ENCODE measurements around the gene PHLDB1. TPM values are rescaled to one million over a fixed set of nuclear protein-coding genes. Genes with fewer than 3 reads are reported as not detected.

PHLDB1 gene
- total RNA-seq, 1 experiment from 2014 or later = 55.3 TPM

DNA sequence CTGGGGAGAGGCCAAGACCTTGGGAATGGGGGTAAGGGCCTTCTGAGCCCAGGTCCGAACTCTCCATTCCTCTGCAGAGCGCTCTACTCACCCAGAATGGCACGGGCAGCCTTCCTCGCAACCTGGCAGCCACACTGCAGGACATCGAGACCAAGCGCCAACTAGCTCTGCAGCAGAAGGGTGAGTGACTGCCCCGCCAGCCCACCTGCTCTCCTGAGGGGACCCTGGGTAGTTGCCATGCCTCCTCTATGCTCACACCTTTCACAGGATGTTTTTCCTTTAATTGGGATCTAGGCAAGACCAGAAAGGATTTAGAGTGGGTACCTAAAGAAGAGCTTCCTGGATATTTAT lies 36.6 kb downstream of the PHLDB1 start:
- H3K36me3 ChIP-seq = peaks cover 53% of the 10 kb centered on the region
- no peak for DNase-seq
- H3K4me3 ChIP-seq = no peak overlapping the region
- H3K27me3 ChIP-seq = no peaks in the 10 kb centered on the region
- H3K9me3 ChIP-seq = no peaks in the 10 kb centered on the region

GRCh38 chr11:118644496-118644895 lies 37.1 kb downstream of the PHLDB1 start:
- H3K36me3 ChIP-seq = peaks cover 55% of the 10 kb centered on the region
- H3K4me3 ChIP-seq = no peak overlapping the region
- H3K9me3 ChIP-seq = no peaks in the 10 kb centered on the region
- no peaks in the 10 kb centered on the region for H3K27me3 ChIP-seq
- DNase-seq = no peak

GRCh38 chr11:118645066-118645715 lies 37.8 kb downstream of the PHLDB1 start:
- Histone ChIP-seq H3K27me3 (no peaks in the 10 kb centered on the region), H3K36me3 (peaks cover 59% of the 10 kb centered on the region), H3K9me3 (no peaks in the 10 kb centered on the region), H3K4me3 (no peak overlapping the region)
- DNase-seq = no peak

DNA sequence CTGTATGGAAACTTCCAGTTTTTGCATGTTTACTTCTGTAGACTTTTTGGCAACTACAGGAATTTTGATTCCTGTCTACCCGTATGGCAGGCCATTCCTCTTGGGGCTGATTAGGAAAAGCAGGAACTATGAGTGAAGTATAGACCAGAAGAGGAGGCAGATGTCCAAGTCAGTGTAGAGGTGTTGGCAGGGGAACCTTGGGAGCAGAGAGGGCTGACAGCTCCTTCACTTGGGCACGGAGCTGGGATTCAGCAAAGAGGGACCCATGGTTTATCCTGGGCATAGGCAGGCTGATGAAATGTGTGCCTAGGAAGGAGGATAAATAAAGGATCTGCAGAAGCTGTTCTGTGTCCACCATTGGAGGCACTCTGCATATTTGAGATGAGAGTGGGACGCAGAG lies 39.0 kb downstream of the PHLDB1 start:
- DNase-seq = no peak
- no peaks in the 10 kb centered on the region for H3K9me3 ChIP-seq
- peaks cover 62% of the 10 kb centered on the region for H3K36me3 ChIP-seq
- H3K27me3 ChIP-seq = no peaks in the 10 kb centered on the region
- H3K4me3 ChIP-seq = no peak overlapping the region

GRCh38 chr11:118648291-118648690 lies 40.9 kb downstream of the PHLDB1 start:
- no peaks in the 10 kb centered on the region for H3K9me3 ChIP-seq
- no peak overlapping the region for H3K4me3 ChIP-seq
- H3K36me3 ChIP-seq = peaks cover 60% of the 10 kb centered on the region
- no peaks in the 10 kb centered on the region for H3K27me3 ChIP-seq
- no peak for DNase-seq

DNA sequence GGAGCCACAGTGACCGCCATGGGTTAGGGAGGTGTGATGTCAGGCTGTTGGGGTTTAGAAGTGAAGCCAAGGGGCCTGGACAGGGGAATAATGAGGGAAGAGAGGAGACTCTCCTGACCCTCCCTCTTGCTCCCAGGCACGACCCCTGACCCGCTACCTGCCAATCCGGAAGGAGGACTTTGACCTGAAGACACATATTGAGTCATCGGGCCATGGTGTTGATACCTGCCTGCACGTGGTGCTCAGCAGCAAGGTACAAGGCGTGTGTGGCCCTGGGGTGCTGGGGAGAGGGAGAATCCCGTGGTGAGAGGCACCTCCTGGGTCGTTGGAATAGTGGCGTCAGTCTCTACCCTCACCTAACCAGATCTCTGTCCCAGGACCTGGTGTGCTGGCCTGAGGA lies 42.5 kb downstream of the PHLDB1 start:
- no peak for DNase-seq
- H3K36me3 ChIP-seq = peaks cover 63% of the 10 kb centered on the region
- H3K27me3 ChIP-seq = no peaks in the 10 kb centered on the region
- H3K4me3 ChIP-seq = no peak overlapping the region
- no peaks in the 10 kb centered on the region for H3K9me3 ChIP-seq

- no peak overlapping the region for H3K4me3 ChIP-seq
- no peaks in the 10 kb centered on the region for H3K9me3 ChIP-seq
- DNase-seq = no peak
- H3K36me3 ChIP-seq = peaks cover 67% of the 10 kb centered on the region
- no peaks in the 10 kb centered on the region for H3K27me3 ChIP-seq
These were observed 43.0 kb downstream of the PHLDB1 start for GRCh38 chr11:118650366-118650765.

DNA sequence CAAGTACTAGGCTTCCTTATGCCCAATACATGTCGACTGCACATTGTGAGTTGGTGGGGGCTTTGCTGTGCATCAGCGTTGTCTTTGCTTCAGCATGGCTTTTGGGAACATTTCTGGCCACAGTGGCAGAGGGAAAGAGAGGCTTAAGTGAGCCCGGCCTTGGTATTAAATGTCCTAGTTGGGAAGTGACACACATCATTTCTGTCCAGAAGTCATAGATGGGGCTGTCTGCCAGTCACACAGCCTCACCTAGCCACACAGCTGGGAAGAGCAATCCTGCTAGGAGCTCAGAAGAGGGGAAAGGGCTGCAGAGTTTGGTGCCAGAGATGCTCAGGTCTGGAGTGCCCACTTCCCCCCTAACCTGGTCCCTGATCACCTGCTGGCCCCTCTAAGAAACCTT lies 44.4 kb downstream of the PHLDB1 start:
- Histone ChIP-seq H3K27me3 (no peaks in the 10 kb centered on the region), H3K4me3 (no peak overlapping the region), H3K36me3 (peaks cover 68% of the 10 kb centered on the region), H3K9me3 (no peaks in the 10 kb centered on the region)
- DNase-seq = no peak

DNA sequence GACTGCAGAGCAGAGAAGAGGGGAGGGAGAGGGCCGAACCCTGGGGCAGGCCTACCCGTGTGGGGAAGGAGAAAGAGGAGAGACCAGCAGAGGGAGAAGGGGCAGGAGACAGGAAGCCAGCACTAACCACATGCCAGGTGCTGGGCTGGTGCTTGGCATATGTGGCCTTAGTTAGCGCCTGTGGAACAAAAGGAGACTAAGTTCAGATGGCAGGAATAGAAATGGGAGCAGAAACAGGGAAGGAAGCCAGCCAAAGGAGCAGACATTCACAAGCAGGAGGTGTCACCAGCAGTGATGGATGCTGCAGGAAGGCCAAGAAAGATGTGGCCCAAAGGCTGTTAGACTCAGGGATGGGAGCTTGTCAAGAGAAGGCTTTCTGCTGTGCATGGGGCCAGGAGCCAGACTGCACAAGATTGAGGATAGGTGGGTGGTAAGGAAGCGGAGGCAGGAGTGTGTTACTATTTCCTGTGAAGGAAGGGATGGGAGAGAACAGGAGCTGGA lies 45.3 kb downstream of the PHLDB1 start:
- Histone ChIP-seq H3K9me3 (no peaks in the 10 kb centered on the region), H3K36me3 (peaks cover 59% of the 10 kb centered on the region), H3K4me3 (no peak overlapping the region), H3K27me3 (no peaks in the 10 kb centered on the region)
- no peak for DNase-seq

- Histone ChIP-seq H3K9me3 (no peaks in the 10 kb centered on the region), H3K27me3 (no peaks in the 10 kb centered on the region), H3K4me3 (no peak overlapping the region), H3K36me3 (peaks cover 50% of the 10 kb centered on the region)
- no peak for DNase-seq
These were observed 46.4 kb downstream of the PHLDB1 start for GRCh38 chr11:118653684-118654390.

- no peak for DNase-seq
- Histone ChIP-seq H3K27me3 (no peaks in the 10 kb centered on the region), H3K4me3 (no peak overlapping the region), H3K36me3 (peaks cover 35% of the 10 kb centered on the region), H3K9me3 (no peaks in the 10 kb centered on the region)
These were observed 48.2 kb downstream of the PHLDB1 start for GRCh38 chr11:118655486-118656190.

DNA sequence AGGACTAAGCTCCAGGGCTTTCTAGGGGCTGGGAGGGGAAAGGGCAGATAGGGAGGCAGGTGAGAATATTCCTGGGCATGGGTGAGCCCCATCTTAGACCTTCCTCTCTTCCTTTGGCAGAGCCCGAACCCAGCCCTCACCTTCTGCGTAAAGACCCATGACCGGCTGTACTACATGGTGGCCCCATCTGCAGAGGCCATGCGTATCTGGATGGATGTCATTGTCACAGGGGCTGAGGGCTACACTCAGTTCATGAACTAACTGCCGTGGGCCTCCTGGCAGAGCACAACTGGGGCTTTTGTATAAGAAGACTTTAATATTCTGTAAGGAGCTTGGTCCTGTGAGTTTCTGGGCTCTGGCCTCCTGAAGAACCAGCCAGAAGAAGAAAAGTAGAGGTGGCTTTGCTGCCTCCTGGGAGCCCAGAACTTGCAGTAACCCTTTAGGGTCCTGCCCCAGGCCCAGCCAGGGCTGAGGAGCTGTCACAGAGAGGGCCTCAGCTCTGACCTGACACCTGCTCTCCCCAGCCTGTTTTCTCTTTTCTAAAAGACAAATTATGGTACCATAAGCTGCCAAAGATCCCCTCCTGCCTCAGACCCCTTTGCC lies 49.2 kb downstream of the PHLDB1 start:
- no peak for DNase-seq
- Histone ChIP-seq H3K9me3 (no peaks in the 10 kb centered on the region), H3K36me3 (peaks cover 29% of the 10 kb centered on the region), H3K4me3 (no peak overlapping the region), H3K27me3 (no peaks in the 10 kb centered on the region)

DNA sequence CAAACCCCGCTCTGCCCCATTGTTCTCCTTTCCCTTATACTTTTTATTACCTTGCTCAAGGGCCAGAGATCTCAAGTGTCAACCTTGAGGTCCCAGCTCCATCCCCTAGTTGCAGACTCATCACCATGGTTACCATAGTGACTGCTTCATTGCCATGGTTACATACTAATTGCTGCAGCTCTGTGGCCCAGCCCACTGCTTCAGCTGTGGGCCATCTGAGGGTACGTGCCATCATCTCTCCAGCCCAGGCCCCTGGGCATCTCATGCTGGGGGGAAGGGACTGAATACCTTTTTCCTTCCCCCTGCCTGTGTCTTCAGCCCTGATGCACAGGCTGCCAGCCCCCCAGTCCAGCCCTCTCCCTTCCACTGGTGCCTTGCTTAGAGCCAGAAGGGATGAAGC lies 49.8 kb downstream of the PHLDB1 start:
- DNase-seq = no peak
- no peaks in the 10 kb centered on the region for H3K27me3 ChIP-seq
- H3K36me3 ChIP-seq = peaks cover 25% of the 10 kb centered on the region
- H3K4me3 ChIP-seq = no peak overlapping the region
- H3K9me3 ChIP-seq = no peaks in the 10 kb centered on the region

GRCh38 chr11:118657709-118658428 lies 50.5 kb downstream of the PHLDB1 start:
- no peak overlapping the region for H3K4me3 ChIP-seq
- no peak for DNase-seq
- no peaks in the 10 kb centered on the region for H3K9me3 ChIP-seq
- no peaks in the 10 kb centered on the region for H3K27me3 ChIP-seq
- H3K36me3 ChIP-seq = peaks cover 20% of the 10 kb centered on the region

GRCh38 chr11:118658429-118659313 lies 51.3 kb downstream of the PHLDB1 start:
- no peak for DNase-seq
- peaks cover 17% of the 10 kb centered on the region for H3K36me3 ChIP-seq
- H3K9me3 ChIP-seq = no peaks in the 10 kb centered on the region
- no peaks in the 10 kb centered on the region for H3K27me3 ChIP-seq
- no peak overlapping the region for H3K4me3 ChIP-seq
